Panc1 (cell line): ENCODE results near the gene SVIL. TPM values are rescaled to one million over a fixed set of nuclear protein-coding genes. Genes with fewer than 3 reads are reported as not detected.

Source experiments
- ATAC-seq: fragments of 200-7000 bp; cut with Tn5 transposase; 2 replicates; pipeline ENCODE4 v1.9.1; 2020; ENCODE audit warnings: mild to moderate bottlenecking, moderate library complexity
- BruUV-seq: library from RNA; stranded (reverse); fragments of 400-500 nt; replicated peaks from 2 replicates; lab custom pipeline; 2021; lab: Mats Ljungman, UMichigan
- CTCF ChIA-PET: fragments of 300-600 bp; sonication (Branson Sonifier 250); formaldehyde crosslinking; loops from one replicate; lab custom pipeline; 2022; ENCODE audit warnings: antibody characterized with exemption; lab: Charles Lee
- POLR2A ChIA-PET: fragments of 300-600 bp; sonication (Branson Sonifier 250); formaldehyde crosslinking; loops from one replicate; lab custom pipeline; 2022; ENCODE audit warnings: antibody characterized with exemption; lab: Charles Lee
- DNase-seq: peaks from one replicate; pipeline ENCODE4 v3.0.0-alpha.2; 2010; ENCODE audit warnings: low read depth, low spot score
- H3K27ac ChIP-seq: 2 replicates; pipeline ENCODE4 v1.5.1; 2011; ENCODE audit warnings: mild to moderate bottlenecking, low read length, inconsistent platforms
- H3K27me3 ChIP-seq: fragments of 200-500 bp; sonication (Bioruptor generic); 2 replicates; pipeline ENCODE4 v1.6.0; 2014; ENCODE audit warnings: low read length, inconsistent platforms; ENCODE audit not compliant: control insufficient read depth, insufficient read depth
- H3K36me3 ChIP-seq: fragments of 200-500 bp; sonication (Bioruptor generic); 2 replicates; pipeline ENCODE4 v1.5.1; 2014; ENCODE audit warnings: inconsistent platforms, mild to moderate bottlenecking, low read length, moderate library complexity; ENCODE audit not compliant: control insufficient read depth, insufficient read depth
- H3K4me1 ChIP-seq: 2 replicates; pipeline ENCODE4 v1.5.1; 2011; ENCODE audit warnings: inconsistent platforms, mild to moderate bottlenecking, low read length, moderate library complexity; ENCODE audit not compliant: control insufficient read depth, insufficient read depth
- H3K4me3 ChIP-seq, 2 experiments: 2 replicates each; pipeline ENCODE4 v1.5.1; 2011 to 2012; ENCODE audit warnings: low read depth in 2 of 2, low read length in 2 of 2, mild to moderate bottlenecking in 2 of 2, inconsistent platforms in 1 of 2, moderate library complexity in 1 of 2
- H3K9me3 ChIP-seq: fragments of 200-500 bp; sonication (Bioruptor generic); 2 replicates; pipeline ENCODE4 v1.5.1; 2014; ENCODE audit warnings: low read depth, mild to moderate bottlenecking, inconsistent platforms, low read length, moderate library complexity; ENCODE audit not compliant: control insufficient read depth, insufficient read depth
- POLR2AphosphoS5 ChIP-seq: IDR thresholded peaks from 2 replicates; pipeline ENCODE4 v1.6.1; 2012; ENCODE audit warnings: mild to moderate bottlenecking, low read depth, low read length, moderate library complexity
- SIN3A ChIP-seq: IDR thresholded peaks from 2 replicates; pipeline ENCODE4 v1.6.1; 2012; ENCODE audit warnings: low read depth, mild to moderate bottlenecking, low read length, moderate library complexity, borderline replicate concordance; ENCODE audit not compliant: insufficient read depth
- TCF7L2 ChIP-seq: IDR thresholded peaks from 2 replicates; pipeline ENCODE4 v1.6.1; 2011; ENCODE audit warnings: mild to moderate bottlenecking, low read depth, low read length, inconsistent platforms
- in situ Hi-C: cut with HindIII; loops from 2 replicates; pipeline ENCODE4 v1.10.0; 2016; ENCODE audit warnings: low sequenced_read_pairs, low pct_unique_long_range_greater_than_20kb
- intact Hi-C: fragments of 100-400 bp; cut with micrococcal nuclease; formaldehyde crosslinking; loops from one replicate; pipeline ENCODE4 v1.10.0; 2022; ENCODE audit not compliant: unreplicated experiment
- total RNA-seq: library from RNA; stranded (reverse); gene quantifications from one replicate; pipeline ENCODE4 v1.2.1, GENCODE V29; 2021; ENCODE audit not compliant: unreplicated experiment
- TF ChIP-seq, protein P1 (sequence below), 2 experiments: IDR thresholded peaks; 2 replicates each; pipeline ENCODE4 v1.6.1; 2011 to 2012; ENCODE audit warnings: low read depth in 2 of 2, control low read depth in 1 of 2, low read length in 1 of 2, mild to moderate bottlenecking in 1 of 2, moderate library complexity in 1 of 2; ENCODE audit not compliant: insufficient read depth in 1 of 2
- TF ChIP-seq, protein P2 (sequence below): fragments of 450-650 bp; IDR thresholded peaks from 2 replicates; pipeline ENCODE4 v1.5.1; 2017; ENCODE audit warnings: mild to moderate bottlenecking

SVIL gene
- total RNA-seq, 1 experiment from 2014 or later: 72.8 TPM

DNA sequence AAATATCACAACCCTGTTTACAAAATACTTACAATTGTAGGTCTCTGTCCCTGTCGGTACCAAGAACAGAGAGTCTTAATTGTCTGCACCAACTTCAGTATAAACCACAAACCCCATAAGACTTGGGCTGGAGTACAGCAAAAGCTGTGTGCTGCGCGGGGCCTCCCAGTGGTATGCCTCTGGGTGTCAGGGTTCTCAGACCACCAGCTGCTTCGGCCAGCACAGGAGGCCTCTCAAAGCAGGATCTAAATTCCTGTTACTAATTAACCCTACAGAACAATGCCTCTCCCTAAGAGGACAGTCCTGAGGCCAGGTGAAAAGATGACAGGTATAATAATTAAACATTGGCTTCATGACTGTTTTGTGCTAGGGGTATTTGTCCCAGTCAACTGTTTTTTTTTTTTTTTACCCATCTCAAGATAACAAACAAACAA is 957 bp upstream of the SVIL start:
- Histone ChIP-seq H3K27me3 (no peaks in the 10 kb centered on the region), H3K9me3 (no peaks in the 10 kb centered on the region), H3K4me3 (no peak overlapping the region), H3K27ac (peak overlapping the region; percentile 76), H3K36me3 (no peaks in the 10 kb centered on the region), H3K4me1 (peaks cover 32% of the 10 kb centered on the region)
- CTCF ChIA-PET: no interaction called here
- ATAC-seq (peak; percentile 68), DNase-seq (no peak)
- in situ Hi-C loops: no loop called here
- POLR2A ChIA-PET: no interaction called here
- TF ChIP-seq, protein P1, sequence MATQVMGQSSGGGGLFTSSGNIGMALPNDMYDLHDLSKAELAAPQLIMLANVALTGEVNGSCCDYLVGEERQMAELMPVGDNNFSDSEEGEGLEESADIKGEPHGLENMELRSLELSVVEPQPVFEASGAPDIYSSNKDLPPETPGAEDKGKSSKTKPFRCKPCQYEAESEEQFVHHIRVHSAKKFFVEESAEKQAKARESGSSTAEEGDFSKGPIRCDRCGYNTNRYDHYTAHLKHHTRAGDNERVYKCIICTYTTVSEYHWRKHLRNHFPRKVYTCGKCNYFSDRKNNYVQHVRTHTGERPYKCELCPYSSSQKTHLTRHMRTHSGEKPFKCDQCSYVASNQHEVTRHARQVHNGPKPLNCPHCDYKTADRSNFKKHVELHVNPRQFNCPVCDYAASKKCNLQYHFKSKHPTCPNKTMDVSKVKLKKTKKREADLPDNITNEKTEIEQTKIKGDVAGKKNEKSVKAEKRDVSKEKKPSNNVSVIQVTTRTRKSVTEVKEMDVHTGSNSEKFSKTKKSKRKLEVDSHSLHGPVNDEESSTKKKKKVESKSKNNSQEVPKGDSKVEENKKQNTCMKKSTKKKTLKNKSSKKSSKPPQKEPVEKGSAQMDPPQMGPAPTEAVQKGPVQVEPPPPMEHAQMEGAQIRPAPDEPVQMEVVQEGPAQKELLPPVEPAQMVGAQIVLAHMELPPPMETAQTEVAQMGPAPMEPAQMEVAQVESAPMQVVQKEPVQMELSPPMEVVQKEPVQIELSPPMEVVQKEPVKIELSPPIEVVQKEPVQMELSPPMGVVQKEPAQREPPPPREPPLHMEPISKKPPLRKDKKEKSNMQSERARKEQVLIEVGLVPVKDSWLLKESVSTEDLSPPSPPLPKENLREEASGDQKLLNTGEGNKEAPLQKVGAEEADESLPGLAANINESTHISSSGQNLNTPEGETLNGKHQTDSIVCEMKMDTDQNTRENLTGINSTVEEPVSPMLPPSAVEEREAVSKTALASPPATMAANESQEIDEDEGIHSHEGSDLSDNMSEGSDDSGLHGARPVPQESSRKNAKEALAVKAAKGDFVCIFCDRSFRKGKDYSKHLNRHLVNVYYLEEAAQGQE (IDR thresholded peaks at IDR 0.05; ENCODE audit: insufficient read depth in 1 of 2, low read depth in 2 of 2, low read length in 1 of 2): no peak
- no peak for TF ChIP-seq POLR2AphosphoS5
- TF ChIP-seq, protein P2, sequence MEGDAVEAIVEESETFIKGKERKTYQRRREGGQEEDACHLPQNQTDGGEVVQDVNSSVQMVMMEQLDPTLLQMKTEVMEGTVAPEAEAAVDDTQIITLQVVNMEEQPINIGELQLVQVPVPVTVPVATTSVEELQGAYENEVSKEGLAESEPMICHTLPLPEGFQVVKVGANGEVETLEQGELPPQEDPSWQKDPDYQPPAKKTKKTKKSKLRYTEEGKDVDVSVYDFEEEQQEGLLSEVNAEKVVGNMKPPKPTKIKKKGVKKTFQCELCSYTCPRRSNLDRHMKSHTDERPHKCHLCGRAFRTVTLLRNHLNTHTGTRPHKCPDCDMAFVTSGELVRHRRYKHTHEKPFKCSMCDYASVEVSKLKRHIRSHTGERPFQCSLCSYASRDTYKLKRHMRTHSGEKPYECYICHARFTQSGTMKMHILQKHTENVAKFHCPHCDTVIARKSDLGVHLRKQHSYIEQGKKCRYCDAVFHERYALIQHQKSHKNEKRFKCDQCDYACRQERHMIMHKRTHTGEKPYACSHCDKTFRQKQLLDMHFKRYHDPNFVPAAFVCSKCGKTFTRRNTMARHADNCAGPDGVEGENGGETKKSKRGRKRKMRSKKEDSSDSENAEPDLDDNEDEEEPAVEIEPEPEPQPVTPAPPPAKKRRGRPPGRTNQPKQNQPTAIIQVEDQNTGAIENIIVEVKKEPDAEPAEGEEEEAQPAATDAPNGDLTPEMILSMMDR: no peak
- TF ChIP-seq SIN3A: no peak
- TF ChIP-seq TCF7L2: no peak
- no TSS peak for BruUV-seq
- intact Hi-C loops: no loop called here

DNA sequence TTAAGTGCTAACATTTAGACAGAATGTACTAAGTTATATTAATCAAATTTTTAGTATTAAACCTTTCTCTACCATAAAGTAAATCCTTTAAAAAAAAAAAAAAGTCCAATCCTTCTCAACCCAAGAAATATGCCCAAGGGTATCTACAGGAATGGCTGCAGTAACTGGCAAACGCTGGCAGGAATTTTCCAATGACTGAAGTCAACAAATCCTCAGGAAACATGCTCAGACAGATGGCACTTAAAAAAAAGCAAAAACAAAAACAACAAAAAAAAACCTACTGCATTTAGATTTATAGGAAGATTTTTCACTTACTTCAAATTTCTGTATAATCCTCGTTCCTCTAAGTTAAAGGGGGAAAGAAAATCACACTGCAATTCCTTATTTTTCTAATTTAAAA is 666 bp downstream of the SVIL start:
- H3K27me3 ChIP-seq: no peaks in the 10 kb centered on the region
- peaks cover 32% of the 10 kb centered on the region for H3K4me1 ChIP-seq
- ATAC-seq: no peak
- peak overlapping the region; percentile 76 for H3K27ac ChIP-seq
- BruUV-seq: no TSS peak
- H3K36me3 ChIP-seq: no peaks in the 10 kb centered on the region
- intact Hi-C loops: no loop called here
- CTCF ChIA-PET: no interaction called here
- no peaks in the 10 kb centered on the region for H3K9me3 ChIP-seq
- in situ Hi-C loops: no loop called here
- TF ChIP-seq SIN3A (no peak), TCF7L2 (no peak), POLR2AphosphoS5 (no peak)
- TF ChIP-seq, protein P2: no peak
- TF ChIP-seq, protein P1 (IDR thresholded peaks at IDR 0.05; ENCODE audit: insufficient read depth in 1 of 2, low read depth in 2 of 2, low read length in 1 of 2): no peak
- H3K4me3 ChIP-seq: no peak overlapping the region
- POLR2A ChIA-PET: no interaction called here
- DNase-seq: no peak
